Muscle layer of colon (tissue), 2 donors: ENCODE results near the gene ACVR1B.
A peak's percentile ranks its signal among the peaks of the same experiment; 100 is the strongest.

Experiments used
- H3K27ac ChIP-seq: one replicate; pipeline ENCODE4 v1.7.0; 2013; ENCODE audit warnings: low read depth, mild to moderate bottlenecking, low read length, moderate library complexity
- H3K27me3 ChIP-seq, 2 donors: one replicate each; pipeline ENCODE4 v1.7.0; 2013; ENCODE audit warnings: low read length in 2 of 2, mild to moderate bottlenecking in 2 of 2; ENCODE audit not compliant: insufficient read depth in 2 of 2, control insufficient read depth in 1 of 2
- H3K36me3 ChIP-seq: one replicate; pipeline ENCODE4 v1.7.0; 2013; ENCODE audit warnings: mild to moderate bottlenecking, low read length; ENCODE audit not compliant: insufficient read depth
- H3K4me1 ChIP-seq: one replicate; pipeline ENCODE4 v1.7.0; 2013; ENCODE audit warnings: mild to moderate bottlenecking, low read length; ENCODE audit not compliant: insufficient read depth
- H3K4me3 ChIP-seq, 2 donors: one replicate each; pipeline ENCODE4 v1.7.0; 2013; ENCODE audit warnings: low read length in 2 of 2, low read depth in 1 of 2, mild to moderate bottlenecking in 1 of 2, moderate library complexity in 1 of 2
- H3K9ac ChIP-seq: one replicate; pipeline ENCODE4 v1.7.0; 2013; ENCODE audit warnings: low read length
- H3K9me3 ChIP-seq: one replicate; pipeline ENCODE4 v1.7.0; 2013; ENCODE audit warnings: mild to moderate bottlenecking, low read length
- donor health status: abdominal sarcoma.
- donor health status: Adenocarcinoma of cecum.

Gene ACVR1B

DNA sequence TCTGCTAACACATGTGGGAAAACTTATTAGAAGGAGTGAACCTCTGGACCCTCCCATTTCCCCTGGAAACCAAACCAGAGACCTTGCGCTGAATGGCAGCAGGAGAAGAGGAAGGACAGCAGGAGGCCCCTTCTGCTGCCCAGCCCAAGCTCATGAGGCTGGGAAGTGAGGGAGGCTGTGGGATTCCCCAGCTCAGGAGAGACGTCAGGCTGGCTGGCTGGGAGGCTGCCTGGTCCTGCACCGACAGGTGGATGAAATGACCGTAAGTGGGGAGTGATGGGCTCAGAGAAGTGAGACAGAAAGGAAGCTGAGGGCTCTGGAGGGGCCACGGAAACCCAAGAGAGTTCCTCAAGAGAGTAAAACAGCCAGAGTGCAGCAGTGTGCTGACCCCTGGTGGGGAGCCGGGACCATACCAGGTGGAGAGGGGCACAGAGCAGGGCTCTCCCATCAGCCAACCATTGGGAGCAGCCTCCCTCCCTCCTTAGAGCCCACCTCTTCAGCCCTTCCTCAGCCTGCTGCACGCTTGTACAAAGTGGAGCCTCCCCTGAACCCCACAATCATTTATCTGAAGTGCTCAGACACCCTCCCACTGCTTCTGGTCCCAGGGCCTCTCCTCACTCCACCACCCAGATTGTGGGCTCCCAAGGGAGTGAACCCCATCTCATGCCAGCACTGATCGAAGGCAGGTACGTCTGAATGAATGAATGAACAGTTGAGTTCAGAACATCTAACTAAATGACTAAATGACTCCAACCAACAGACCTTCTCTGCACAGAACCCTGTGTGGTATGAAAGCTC is 69.2 kb downstream of the ACVR1B start:
- Histone ChIP-seq H3K9ac (no peak overlapping the region), H3K4me1 (peaks cover 25% of the 10 kb centered on the region), H3K4me3 (no peak overlapping the region), H3K9me3 (no peaks in the 10 kb centered on the region), H3K36me3 (no peaks in the 10 kb centered on the region), H3K27ac (no peak overlapping the region), H3K27me3 (peaks cover 0 to 5% of the 10 kb centered on the region in 2 donors)

DNA sequence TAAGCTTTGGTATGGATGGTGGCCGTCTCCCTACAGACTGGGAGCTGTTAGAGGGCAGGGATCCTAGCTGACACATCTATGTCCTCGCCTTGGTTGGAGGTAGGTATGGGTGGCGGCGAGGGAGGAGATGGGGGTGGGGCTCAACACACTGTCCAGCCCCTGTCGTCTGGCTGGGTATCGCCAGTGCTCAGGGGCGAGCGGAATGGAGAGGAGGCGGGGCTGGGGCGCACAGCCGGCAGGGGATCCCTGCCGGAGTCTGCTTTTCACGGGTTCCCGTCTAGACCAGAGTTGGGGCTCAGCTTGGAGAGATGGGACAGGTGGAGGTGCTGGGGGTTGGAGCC is 71.3 kb downstream of the ACVR1B start:
- peaks cover 0 to 5% of the 10 kb centered on the region in 2 donors for H3K27me3 ChIP-seq
- H3K4me1 ChIP-seq, result peaks cover 45% of the 10 kb centered on the region
- H3K36me3 ChIP-seq, result no peaks in the 10 kb centered on the region
- no peak overlapping the region for H3K9ac ChIP-seq
- H3K9me3 ChIP-seq, result no peaks in the 10 kb centered on the region
- H3K4me3 ChIP-seq, result peak overlapping the region in 1 of 2 donors; percentile 39
- H3K27ac ChIP-seq, result no peak overlapping the region

DNA sequence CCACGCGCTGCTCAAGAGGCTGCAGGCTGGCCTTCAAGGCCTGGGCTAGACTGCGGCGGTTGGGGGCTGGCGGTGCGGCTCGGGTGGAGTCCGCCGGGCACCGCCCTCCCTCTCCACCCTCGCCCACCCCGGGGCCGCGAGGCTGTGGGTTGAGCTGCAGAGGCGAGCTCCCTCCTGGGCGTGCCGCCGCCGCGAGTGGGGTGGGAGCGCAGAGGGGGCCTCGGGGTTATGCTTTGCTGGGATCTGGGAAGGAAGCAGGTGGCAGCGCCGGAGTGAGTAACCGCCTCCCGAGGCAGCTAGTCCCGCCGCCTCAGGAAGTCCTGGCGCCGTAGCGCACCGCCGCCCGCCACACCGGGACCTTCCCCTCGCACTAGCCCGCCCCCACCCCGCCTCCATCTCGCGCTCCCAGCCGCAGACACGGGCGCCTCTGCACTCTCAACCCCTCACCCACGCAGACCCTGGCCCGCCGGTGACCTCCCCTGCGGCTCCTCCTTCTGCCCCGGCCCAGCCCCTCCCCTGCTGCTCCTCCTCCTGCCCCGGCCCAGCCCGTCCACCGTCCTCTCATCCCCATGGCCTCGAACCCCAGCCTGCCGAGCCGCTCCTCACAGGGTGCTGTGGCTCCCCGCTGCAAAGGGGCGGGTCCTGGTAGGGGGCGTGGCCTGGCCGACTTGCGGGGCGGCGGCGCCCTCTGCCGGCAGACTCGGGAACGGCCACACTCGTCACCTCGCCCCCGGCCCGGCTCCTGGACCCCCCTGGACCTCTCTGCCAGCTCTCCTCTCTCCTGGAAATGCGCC is 71.9 kb downstream of the ACVR1B start:
- Histone ChIP-seq H3K36me3 (no peaks in the 10 kb centered on the region), H3K27ac (no peak overlapping the region), H3K4me3 (peak overlapping the region; percentile 39 to 41), H3K4me1 (peaks cover 45% of the 10 kb centered on the region), H3K27me3 (peaks cover 0 to 5% of the 10 kb centered on the region in 2 donors), H3K9me3 (no peaks in the 10 kb centered on the region), H3K9ac (no peak overlapping the region)

DNA sequence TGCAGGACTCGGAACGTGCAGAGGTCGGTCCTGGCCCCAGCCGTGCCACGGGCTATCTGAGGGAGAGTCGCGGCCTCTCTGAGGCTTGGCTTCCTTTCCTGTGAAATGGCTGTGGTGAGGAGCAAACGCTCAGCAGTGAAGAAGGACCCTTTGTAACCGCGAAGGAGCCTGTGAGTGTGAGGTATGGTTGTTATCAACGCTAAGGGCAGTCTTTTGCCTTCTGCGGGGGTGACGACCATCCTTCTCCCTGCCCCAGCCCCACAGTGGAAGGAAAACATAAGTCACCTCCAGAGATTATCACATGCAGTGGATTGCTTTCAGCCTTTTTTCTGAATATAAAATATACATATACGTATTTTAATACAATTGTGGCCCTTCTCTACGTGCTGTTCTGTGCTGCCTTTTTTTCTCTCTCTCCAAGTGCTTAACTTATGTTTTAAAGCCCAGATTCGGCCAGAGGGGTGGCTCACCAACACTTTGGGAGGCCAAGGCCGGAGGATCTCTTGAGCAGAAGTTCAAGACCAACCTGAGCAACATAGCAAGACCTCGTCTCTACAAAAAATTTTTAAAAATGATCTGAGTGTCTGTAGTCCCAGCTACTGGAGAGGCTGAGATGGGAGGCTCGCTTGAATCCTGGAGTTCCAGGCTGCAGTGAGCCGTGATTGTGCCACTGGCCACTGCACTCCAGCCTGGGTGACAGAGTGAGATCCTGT is 72.6 kb downstream of the ACVR1B start:
- H3K4me1 ChIP-seq, result peaks cover 45% of the 10 kb centered on the region

DNA sequence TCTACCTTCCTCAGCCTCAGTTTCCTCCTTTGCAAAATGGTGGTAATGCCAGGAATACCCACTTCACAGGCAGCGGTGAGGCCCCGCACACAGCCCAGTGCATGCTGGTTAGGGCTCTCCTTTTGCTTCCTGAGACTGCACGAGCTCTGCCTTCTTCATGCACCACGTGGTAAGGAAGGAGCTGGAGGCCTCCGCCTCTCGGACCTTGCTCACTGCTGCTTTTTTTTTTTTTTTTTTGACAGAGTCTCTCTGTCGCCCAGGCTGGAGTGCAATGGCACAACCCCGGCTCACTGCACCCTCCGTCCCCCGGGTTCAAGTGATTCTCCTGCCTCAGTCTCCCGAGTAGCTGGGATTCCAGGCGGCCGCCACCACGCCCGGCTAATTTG is 73.3 kb downstream of the ACVR1B start:
- Histone ChIP-seq H3K9me3 (no peaks in the 10 kb centered on the region), H3K27ac (no peak overlapping the region), H3K4me3 (peak overlapping the region in 1 of 2 donors; percentile 34), H3K36me3 (no peaks in the 10 kb centered on the region), H3K4me1 (peaks cover 49% of the 10 kb centered on the region), H3K27me3 (peaks cover 0 to 5% of the 10 kb centered on the region in 2 donors), H3K9ac (peak overlapping the region; percentile 25)

More for the DNA sequence above, 72.6 kb downstream of the ACVR1B start:
- Histone ChIP-seq H3K27me3 (peaks cover 0 to 5% of the 10 kb centered on the region in 2 donors), H3K36me3 (no peaks in the 10 kb centered on the region), H3K9me3 (no peaks in the 10 kb centered on the region), H3K27ac (no peak overlapping the region), H3K4me3 (peak overlapping the region; percentile 39 to 41), H3K9ac (no peak overlapping the region)

DNA sequence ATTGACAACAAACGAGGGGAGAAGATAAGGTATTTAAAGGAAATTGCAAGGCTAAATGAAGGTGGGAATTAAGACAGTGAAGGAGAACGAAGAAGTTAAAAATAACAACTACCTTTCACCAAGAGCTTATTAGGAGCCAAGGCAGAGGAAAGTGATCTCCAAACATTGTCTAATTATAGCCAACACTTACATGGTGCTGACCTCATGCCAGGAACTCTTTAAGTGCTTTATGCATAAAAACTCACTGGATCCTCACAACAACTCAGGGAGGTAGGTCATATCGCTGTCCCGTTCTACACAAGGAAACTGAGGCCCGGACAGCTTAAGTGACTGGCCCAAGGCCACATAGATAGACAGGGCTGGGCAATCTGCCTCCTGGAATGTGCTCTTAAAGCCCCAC is 74.8 kb downstream of the ACVR1B start:
- H3K9ac ChIP-seq, result peak overlapping the region; percentile 25
- no peaks in the 10 kb centered on the region for H3K36me3 ChIP-seq
- peak overlapping the region; percentile 17 to 34 for H3K4me3 ChIP-seq
- no peaks in the 10 kb centered on the region for H3K9me3 ChIP-seq
- H3K27me3 ChIP-seq, result peaks cover 0 to 5% of the 10 kb centered on the region in 2 donors
- H3K27ac ChIP-seq, result peak overlapping the region; percentile 72
- H3K4me1 ChIP-seq, result peaks cover 51% of the 10 kb centered on the region

DNA sequence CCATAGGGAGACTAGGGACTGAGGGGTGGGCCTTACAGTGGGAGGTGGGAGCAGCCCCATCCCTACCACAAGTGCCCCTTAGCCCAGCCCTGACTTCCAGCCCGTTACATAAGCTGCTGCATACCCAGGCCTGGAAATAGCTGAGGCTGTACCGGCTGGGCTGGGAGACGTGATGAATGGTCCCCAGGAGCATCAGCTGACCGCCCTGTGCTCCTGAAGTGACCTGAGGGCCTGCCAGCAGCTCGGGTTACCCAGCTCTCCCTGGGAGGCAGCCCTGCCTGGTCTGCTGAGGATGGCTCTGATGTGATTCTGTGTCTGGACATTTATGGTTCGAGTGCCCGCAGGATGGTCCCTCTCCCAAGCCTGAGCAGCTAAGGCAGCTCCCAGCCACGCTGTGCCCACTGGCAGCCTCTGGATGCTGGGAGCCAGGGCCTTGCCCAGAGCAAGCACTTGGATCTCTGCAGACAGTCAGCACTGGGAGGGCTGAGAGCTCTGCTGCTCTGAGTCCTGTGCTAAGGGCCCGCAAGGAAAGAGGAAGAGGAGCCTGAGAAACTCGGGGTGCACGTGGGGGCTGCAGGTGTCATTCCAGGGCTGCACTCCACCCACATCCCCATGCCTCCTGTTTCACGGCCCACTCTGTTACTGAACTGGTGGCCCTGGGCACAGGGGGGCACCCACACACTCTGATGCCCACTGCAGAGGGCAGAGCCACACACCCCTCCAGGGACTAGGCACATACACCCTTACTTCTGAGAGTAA is 75.8 kb downstream of the ACVR1B start:
- Histone ChIP-seq H3K9me3 (no peaks in the 10 kb centered on the region), H3K27me3 (peaks cover 0 to 5% of the 10 kb centered on the region in 2 donors), H3K4me1 (peaks cover 57% of the 10 kb centered on the region), H3K27ac (peak overlapping the region; percentile 72), H3K9ac (peak overlapping the region; percentile 25), H3K4me3 (no peak overlapping the region), H3K36me3 (no peaks in the 10 kb centered on the region)

DNA sequence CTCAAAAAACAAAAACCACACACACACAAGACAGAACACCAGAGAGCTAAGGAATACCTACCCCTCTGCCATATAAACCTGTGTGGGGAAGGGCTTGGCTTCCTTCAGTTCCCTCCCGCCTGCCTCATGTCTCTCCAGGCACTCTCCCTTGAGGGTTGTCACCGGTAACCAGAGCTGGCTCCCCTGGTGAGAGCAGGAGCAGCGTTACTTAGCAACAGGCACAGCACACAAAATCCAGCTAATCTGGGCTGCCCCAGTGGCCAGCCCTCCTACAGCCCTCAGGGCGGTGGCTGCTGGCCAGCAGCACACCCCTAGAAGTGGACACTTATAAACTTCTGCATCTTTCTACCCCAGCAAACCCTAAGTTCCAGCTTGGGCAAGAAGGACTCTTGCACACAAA is 78.2 kb downstream of the ACVR1B start:
- no peak overlapping the region for H3K4me3 ChIP-seq
- peaks cover 54% of the 10 kb centered on the region for H3K4me1 ChIP-seq
- H3K27me3 ChIP-seq, result no peaks in the 10 kb centered on the region
- no peak overlapping the region for H3K27ac ChIP-seq
- no peaks in the 10 kb centered on the region for H3K36me3 ChIP-seq
- H3K9me3 ChIP-seq, result no peaks in the 10 kb centered on the region
- H3K9ac ChIP-seq, result no peak overlapping the region

DNA sequence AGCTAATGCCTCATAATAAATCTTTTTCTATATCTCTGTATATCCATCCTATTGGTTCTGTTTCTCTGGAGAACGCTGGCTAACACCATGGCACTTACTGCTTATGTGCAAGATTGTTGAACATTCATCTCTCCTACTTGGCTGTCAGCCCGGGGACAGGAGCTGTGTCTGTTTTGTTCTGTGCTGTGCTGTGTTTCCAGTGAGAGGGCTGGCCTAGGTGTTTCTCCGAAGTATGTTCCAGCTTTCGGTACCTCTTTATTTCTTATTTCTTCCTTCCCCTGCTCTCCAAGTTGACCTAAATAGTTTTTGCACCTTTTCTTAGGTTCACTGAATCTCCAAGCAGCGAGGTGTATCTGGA is 80.9 kb downstream of the ACVR1B start:
- no peaks in the 10 kb centered on the region for H3K36me3 ChIP-seq
- no peaks in the 10 kb centered on the region for H3K27me3 ChIP-seq
- peaks cover 35% of the 10 kb centered on the region for H3K4me1 ChIP-seq
- peak overlapping the region; percentile 43 for H3K27ac ChIP-seq
- no peaks in the 10 kb centered on the region for H3K9me3 ChIP-seq
- H3K4me3 ChIP-seq, result peak overlapping the region in 1 of 2 donors; percentile 55
- H3K9ac ChIP-seq, result peak overlapping the region; percentile 51

DNA sequence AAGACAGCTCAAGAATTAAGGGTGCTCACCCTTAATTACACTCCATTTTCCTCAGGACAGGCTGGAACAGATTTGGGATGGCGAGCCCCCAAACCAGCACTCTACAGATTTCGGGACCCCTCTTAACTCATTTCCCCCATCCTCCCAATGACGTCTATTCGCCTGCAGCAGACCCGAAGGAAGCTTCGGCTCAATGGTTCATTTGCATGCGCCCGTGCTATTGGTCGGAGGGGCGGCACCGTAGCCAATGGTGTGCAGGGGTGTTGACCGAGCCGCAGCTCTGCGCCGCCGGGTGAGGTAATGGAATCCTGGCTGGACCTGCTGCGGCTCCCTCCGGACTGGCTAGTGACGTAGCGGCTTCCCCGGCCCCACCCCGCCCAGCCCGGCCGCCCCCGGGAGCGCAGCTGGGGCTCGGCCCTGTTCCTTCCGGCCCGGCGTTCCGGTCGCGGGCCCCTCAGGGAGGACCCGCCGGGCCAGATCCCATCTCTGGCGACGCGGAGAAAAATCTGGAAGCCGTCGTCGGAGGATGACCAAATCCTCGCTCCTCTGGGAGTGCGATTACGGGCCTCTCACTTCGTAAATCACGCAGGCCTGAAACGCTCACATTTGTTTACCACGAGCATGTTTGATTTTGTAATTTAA is 81.4 kb downstream of the ACVR1B start:
- H3K9me3 ChIP-seq, result no peaks in the 10 kb centered on the region
- peak overlapping the region; percentile 31 to 55 for H3K4me3 ChIP-seq
- peak overlapping the region; percentile 58 for H3K9ac ChIP-seq
- H3K36me3 ChIP-seq, result no peaks in the 10 kb centered on the region
- H3K27ac ChIP-seq, result peak overlapping the region; percentile 94
- no peaks in the 10 kb centered on the region for H3K27me3 ChIP-seq
- H3K4me1 ChIP-seq, result peaks cover 32% of the 10 kb centered on the region
